Tibial nerve (tissue), 4 donors: Measurements from ENCODE around the gene SHLD2. TPM values are rescaled to one million over a fixed set of nuclear protein-coding genes. Genes with fewer than 3 reads are reported as not detected.

Experiments
- DNase-seq, 2 donors: peaks; one replicate each; pipeline ENCODE4 v3.0.0-alpha.2; 2019; ENCODE audit warnings: low spot score in 2 of 2
- H3K27ac ChIP-seq, 4 donors: fragments of 200-600 bp; sonication (generic) in 3 of 4; one replicate each; pipeline ENCODE4 v1.5.1; 2017 to 2019; ENCODE audit warnings: mild to moderate bottlenecking in 1 of 4
- H3K27me3 ChIP-seq, 2 donors: fragments of 200-600 bp; sonication (generic) in 1 of 2; one replicate each; pipeline versions ENCODE4 v1.5.1 to v1.6.0; 2017 to 2019
- H3K36me3 ChIP-seq, 3 donors: fragments of 200-600 bp; sonication (generic); one replicate each; pipeline ENCODE4 v1.5.1; 2018 to 2019
- H3K4me1 ChIP-seq, 4 donors: fragments of 200-600 bp; sonication (generic) in 3 of 4; one replicate each; pipeline ENCODE4 v1.5.1; 2017 to 2019
- H3K4me3 ChIP-seq, 4 donors: fragments of 200-600 bp; sonication (generic) in 3 of 4; one replicate each; pipeline ENCODE4 v1.5.1; 2017 to 2019; ENCODE audit warnings: mild to moderate bottlenecking in 1 of 4, moderate library complexity in 1 of 4
- H3K9me3 ChIP-seq, 4 donors: fragments of 200-600 bp; sonication (generic) in 3 of 4; one replicate each; pipeline ENCODE4 v1.5.1; 2017 to 2019
- EP300 ChIP-seq, 2 donors: sonication (generic); formaldehyde crosslinking; IDR thresholded peaks; one replicate each; pipeline ENCODE4 v1.6.1; 2017; ENCODE audit warnings: antibody characterized with exemption in 2 of 2, mild to moderate bottlenecking in 1 of 2
- POLR2A ChIP-seq, 2 donors: fragments of 450-650 bp; IDR thresholded peaks; one replicate each; pipeline ENCODE4 v1.6.1; 2017; ENCODE audit warnings: antibody characterized with exemption in 2 of 2, mild to moderate bottlenecking in 2 of 2, moderate library complexity in 2 of 2
- WGBS, 2 donors: methylation state at CpG; one replicate each; pipeline ENCODE4 v1.1.5; 2018; 5-methylcytosine and 5-hydroxymethylcytosine counted together
- total RNA-seq, 4 donors: library from RNA; depleted of rRNA; stranded (reverse); fragments of >200 nt; gene quantifications; one replicate each; pipeline ENCODE4 v1.1.0, GENCODE V29; 2016
- TF ChIP-seq, protein P1 (sequence below), 5 experiments: fragments of 200-600 bp in 3 of 5; fragments of 450-650 bp in 2 of 5; sonication (generic) in 3 of 5; IDR thresholded peaks; one replicate each; pipeline ENCODE4 v1.5.1; 2016 to 2019; ENCODE audit warnings: antibody characterized with exemption in 5 of 5, mild to moderate bottlenecking in 3 of 5, moderate library complexity in 2 of 5

SHLD2 gene, protein sequence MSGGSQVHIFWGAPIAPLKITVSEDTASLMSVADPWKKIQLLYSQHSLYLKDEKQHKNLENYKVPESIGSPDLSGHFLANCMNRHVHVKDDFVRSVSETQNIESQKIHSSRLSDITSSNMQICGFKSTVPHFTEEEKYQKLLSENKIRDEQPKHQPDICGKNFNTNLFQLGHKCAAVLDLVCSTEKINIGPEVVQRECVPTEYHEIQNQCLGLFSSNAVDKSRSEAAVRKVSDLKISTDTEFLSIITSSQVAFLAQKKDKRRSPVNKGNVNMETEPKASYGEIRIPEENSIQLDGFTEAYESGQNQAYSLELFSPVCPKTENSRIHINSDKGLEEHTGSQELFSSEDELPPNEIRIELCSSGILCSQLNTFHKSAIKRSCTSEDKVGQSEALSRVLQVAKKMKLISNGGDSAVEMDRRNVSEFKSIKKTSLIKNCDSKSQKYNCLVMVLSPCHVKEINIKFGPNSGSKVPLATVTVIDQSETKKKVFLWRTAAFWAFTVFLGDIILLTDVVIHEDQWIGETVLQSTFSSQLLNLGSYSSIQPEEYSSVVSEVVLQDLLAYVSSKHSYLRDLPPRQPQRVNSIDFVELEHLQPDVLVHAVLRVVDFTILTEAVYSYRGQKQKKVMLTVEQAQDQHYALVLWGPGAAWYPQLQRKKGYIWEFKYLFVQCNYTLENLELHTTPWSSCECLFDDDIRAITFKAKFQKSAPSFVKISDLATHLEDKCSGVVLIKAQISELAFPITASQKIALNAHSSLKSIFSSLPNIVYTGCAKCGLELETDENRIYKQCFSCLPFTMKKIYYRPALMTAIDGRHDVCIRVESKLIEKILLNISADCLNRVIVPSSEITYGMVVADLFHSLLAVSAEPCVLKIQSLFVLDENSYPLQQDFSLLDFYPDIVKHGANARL
- total RNA-seq, result 10 to 100 TPM; 14.1 to 39.6 (median 28.6) TPM

DNA sequence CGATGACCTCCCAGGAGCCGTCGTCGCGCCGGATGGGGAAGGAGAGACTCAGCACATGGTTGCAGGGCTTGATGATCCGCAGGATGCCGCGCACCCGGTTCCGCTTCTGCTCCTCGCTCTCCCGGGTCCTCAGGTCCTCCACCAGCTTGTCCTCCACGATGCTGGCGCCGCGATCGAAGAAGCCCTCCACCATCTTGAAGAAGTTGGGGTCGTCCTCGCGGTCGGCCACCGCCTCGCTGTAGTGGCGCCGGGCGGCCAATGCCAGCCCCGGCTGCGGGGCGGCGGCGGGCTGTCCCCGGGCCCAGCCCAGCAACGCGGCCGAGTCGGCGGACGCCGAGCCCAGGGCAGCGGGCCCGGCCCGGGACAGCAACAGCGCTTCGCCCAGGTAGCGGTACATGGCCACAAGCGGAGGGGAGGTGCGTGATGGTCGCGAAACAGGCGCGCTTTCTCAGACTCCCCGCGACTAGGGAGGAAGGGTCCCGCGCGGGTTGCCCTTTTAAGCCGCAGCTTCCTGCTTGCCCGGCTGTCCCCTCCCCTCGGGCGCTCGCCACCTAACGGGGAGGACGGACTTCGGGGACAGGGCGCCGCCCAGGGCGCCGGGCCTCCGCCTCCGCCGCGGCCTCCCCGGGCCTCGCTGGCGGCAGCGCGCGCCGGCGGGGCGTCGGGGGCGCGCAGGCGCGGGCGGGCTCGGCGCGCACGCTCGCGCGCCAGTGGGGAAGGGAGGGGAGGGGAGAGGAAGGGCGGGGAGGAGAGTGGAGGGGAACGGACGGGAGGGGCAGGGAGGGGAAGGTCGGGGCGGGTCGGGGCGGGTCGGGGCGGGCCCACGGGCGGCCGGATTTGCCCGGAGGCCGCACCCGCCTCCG, at the start of gene SHLD2, which contains the start of gene GLUD1:
Gene SHLD2 (plus strand): TSS at position 834 of the 863 bp plus-strand sequence. CDS start 56,149 bp downstream, outside the sequence.
Gene GLUD1 (minus strand): TSS at position 471 of the 863 bp plus-strand sequence. CDS start 74 bp downstream, at position 397.
- no peaks in the 10 kb centered on the region for H3K9me3 ChIP-seq
- peaks cover 0 to 38% (median 16%) of the 10 kb centered on the region in 4 donors for H3K4me1 ChIP-seq
- no peaks in the 10 kb centered on the region for H3K27me3 ChIP-seq
- H3K27ac ChIP-seq, result peak within 1 kb of the TSS; percentile 95 to 99 (median 98)
- peak within 1 kb of the TSS; percentile 83 to 96 (median 86) for H3K4me3 ChIP-seq
- WGBS, 2 donors, result 0 to 1% methylated on average over 14 to 43 of the region's 111 CpGs
- TF ChIP-seq POLR2A (IDR thresholded peaks at IDR 0.05) (peak; percentile 79 to 86), EP300 (IDR thresholded peaks at IDR 0.05) (peak in 1 of 2 donors; percentile 85)
- TF ChIP-seq, protein P1, sequence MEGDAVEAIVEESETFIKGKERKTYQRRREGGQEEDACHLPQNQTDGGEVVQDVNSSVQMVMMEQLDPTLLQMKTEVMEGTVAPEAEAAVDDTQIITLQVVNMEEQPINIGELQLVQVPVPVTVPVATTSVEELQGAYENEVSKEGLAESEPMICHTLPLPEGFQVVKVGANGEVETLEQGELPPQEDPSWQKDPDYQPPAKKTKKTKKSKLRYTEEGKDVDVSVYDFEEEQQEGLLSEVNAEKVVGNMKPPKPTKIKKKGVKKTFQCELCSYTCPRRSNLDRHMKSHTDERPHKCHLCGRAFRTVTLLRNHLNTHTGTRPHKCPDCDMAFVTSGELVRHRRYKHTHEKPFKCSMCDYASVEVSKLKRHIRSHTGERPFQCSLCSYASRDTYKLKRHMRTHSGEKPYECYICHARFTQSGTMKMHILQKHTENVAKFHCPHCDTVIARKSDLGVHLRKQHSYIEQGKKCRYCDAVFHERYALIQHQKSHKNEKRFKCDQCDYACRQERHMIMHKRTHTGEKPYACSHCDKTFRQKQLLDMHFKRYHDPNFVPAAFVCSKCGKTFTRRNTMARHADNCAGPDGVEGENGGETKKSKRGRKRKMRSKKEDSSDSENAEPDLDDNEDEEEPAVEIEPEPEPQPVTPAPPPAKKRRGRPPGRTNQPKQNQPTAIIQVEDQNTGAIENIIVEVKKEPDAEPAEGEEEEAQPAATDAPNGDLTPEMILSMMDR (IDR thresholded peaks at IDR 0.05), result no peak
- DNase-seq, result peak; percentile 79 to 85
- peaks cover 0 to 24% (median 0%) of the 10 kb centered on the region in 3 donors for H3K36me3 ChIP-seq

DNA sequence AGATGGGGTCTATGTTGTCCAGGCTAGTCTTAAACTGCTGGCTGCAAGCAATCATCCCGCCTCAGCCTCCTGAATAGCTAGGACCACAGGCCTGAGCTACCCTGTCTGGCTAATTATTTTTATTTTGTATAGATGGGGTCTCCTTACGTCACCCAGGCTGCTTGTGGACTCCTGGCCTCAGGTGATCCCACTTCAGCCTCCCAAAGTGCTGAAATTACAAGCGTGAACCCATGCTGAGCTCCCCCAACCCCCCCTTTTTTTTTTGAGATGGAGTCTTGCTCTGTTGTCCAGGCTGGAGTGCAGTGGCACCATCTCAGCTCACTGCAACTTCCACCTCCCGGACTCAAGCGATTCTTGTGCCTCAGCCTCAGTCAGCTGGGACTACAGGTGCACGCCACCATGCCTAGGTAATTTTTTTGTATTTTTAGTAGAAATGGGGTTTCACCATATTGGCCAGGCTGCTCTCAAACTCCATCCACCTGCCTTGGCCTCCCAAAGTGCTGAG, 49.5 kb upstream of the SHLD2 start:
- Histone ChIP-seq H3K27ac (no peak overlapping the region), H3K4me1 (no peaks in the 10 kb centered on the region), H3K36me3 (peaks cover 0 to 78% (median 0%) of the 10 kb centered on the region in 3 donors), H3K27me3 (no peaks in the 10 kb centered on the region), H3K4me3 (no peak overlapping the region), H3K9me3 (peaks cover 0 to under 1% (median 0%) of the 10 kb centered on the region in 4 donors)
- DNase-seq, result no peak
- TF ChIP-seq EP300 (IDR thresholded peaks at IDR 0.05), result no peak
- TF ChIP-seq, protein P1 (IDR thresholded peaks at IDR 0.05), result no peak
- TF ChIP-seq POLR2A (IDR thresholded peaks at IDR 0.05), result no peak
- WGBS, 2 donors, result 95 to 100% methylated on average over 6 of the region's 6 CpGs

DNA sequence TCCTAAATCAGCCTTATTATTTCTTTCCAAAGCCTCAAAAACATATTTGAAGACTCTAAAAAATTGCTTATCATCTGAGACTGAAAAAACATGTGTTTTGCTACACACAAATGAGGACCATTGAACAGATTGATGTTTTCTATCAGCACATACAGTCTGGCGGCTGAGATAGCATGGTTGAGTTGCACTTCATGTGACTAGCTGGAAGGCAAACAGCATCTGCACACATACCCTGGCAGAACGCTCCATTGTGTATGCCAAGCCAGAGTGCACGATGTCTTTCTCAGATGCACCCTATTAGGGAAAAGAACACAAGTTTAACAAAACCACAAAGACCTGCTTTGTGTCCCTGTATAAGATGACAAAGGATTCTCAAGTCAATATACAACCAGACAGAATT, 41.9 kb upstream of the SHLD2 start:
- Histone ChIP-seq H3K36me3 (peaks cover 0 to 94% (median 20%) of the 10 kb centered on the region in 3 donors), H3K4me1 (peaks cover 0 to 14% (median 2%) of the 10 kb centered on the region in 4 donors), H3K27ac (peak overlapping the region in 2 of 4 donors; percentile 38 to 56), H3K4me3 (no peak overlapping the region), H3K9me3 (no peaks in the 10 kb centered on the region), H3K27me3 (no peaks in the 10 kb centered on the region)
- TF ChIP-seq, protein P1 (IDR thresholded peaks at IDR 0.05), result no peak
- peak; percentile 13 to 55 for TF ChIP-seq EP300 (IDR thresholded peaks at IDR 0.05)
- no peak for TF ChIP-seq POLR2A (IDR thresholded peaks at IDR 0.05)
- WGBS, 2 donors, result 36 to 50% methylated on average over 3 of the region's 3 CpGs
- DNase-seq, result peak in 1 of 2 donors; percentile 13

DNA sequence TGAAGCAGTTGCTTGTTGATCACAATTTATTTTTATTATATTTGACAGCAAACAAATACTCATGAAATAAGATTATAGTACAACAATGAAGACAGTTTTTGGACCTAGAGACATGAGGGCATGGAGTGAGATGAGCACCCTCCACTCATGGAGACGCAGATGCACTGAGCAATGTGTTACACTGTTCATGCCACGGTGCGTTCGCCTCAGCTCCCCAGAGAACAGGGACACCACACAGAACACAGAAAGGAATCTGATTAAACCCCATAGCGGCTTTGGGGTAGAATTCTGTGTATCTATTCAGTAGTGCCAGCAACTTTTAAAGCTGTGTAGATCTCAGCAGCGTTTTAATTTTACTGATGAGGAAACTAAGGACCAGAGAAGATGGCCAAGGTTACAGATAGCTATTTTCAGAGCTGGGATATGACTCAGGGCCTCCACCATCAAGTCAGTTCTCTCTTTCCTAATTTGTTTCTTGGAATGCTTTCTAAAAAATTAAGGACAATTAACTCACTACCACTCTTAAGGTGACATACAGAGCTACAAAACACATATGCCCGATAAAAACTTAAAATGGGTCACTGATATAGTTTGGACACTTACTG, 41.3 kb upstream of the SHLD2 start:
- H3K27ac ChIP-seq, result peak overlapping the region in 2 of 4 donors; percentile 56
- no peak for TF ChIP-seq EP300 (IDR thresholded peaks at IDR 0.05)
- TF ChIP-seq, protein P1 (IDR thresholded peaks at IDR 0.05), result no peak
- TF ChIP-seq POLR2A (IDR thresholded peaks at IDR 0.05), result no peak
- 86 to 88% methylated on average over 7 of the region's 7 CpGs for WGBS, 2 donors

More for the DNA sequence above, 41.3 kb upstream of the SHLD2 start:
- Histone ChIP-seq H3K27me3 (no peaks in the 10 kb centered on the region), H3K4me3 (no peak overlapping the region), H3K4me1 (peaks cover 0 to 19% (median 2%) of the 10 kb centered on the region in 4 donors), H3K36me3 (peaks cover 0 to 94% (median 26%) of the 10 kb centered on the region in 3 donors), H3K9me3 (no peaks in the 10 kb centered on the region)
- DNase-seq, result no peak
